ENCODE measurements around the gene ZBTB42. TPM values are rescaled to one million over a fixed set of nuclear protein-coding genes. Genes with fewer than 3 reads are reported as not detected.

The ZBTB42 gene
- total RNA-seq, 2 donors from 2014 or later, result 28.4 to 40.9 TPM

DNA sequence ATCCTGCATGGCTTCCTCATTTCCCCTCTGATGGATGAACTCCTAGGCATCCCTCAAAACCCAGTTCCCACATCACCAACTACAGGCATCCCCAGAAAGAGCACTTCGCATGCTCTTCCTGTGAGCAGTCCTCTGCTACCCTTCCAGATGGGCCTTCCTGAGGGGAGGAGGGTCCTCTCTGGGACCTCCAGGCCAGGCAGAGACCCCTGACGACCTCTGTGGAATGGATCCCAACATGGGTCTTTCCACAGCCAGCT is 7.3 kb upstream of the ZBTB42 start:
- H3K9me3 ChIP-seq, result no peaks in the 10 kb centered on the region
- H3K4me1 ChIP-seq (replicated peaks), result peaks cover 51% of the 10 kb centered on the region
- intact Hi-C loops (cut with DNase I), result no loop called here
- peak overlapping the region; percentile 77 to 86 for H3K4me3 ChIP-seq
- no peaks in the 10 kb centered on the region for H3K36me3 ChIP-seq
- WGBS, result 86% methylated on average over 2 of the region's 2 CpGs
- H3K27ac ChIP-seq, result peak overlapping the region; percentile 57 to 87
- no peak for DNase-seq (ENCODE audit: low spot score)
- TF ChIP-seq, protein P1, sequence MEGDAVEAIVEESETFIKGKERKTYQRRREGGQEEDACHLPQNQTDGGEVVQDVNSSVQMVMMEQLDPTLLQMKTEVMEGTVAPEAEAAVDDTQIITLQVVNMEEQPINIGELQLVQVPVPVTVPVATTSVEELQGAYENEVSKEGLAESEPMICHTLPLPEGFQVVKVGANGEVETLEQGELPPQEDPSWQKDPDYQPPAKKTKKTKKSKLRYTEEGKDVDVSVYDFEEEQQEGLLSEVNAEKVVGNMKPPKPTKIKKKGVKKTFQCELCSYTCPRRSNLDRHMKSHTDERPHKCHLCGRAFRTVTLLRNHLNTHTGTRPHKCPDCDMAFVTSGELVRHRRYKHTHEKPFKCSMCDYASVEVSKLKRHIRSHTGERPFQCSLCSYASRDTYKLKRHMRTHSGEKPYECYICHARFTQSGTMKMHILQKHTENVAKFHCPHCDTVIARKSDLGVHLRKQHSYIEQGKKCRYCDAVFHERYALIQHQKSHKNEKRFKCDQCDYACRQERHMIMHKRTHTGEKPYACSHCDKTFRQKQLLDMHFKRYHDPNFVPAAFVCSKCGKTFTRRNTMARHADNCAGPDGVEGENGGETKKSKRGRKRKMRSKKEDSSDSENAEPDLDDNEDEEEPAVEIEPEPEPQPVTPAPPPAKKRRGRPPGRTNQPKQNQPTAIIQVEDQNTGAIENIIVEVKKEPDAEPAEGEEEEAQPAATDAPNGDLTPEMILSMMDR (IDR thresholded peaks at IDR 0.05), result no peak
- H3K27me3 ChIP-seq (replicated peaks; ENCODE audit: insufficient read depth), result no peaks in the 10 kb centered on the region

DNA sequence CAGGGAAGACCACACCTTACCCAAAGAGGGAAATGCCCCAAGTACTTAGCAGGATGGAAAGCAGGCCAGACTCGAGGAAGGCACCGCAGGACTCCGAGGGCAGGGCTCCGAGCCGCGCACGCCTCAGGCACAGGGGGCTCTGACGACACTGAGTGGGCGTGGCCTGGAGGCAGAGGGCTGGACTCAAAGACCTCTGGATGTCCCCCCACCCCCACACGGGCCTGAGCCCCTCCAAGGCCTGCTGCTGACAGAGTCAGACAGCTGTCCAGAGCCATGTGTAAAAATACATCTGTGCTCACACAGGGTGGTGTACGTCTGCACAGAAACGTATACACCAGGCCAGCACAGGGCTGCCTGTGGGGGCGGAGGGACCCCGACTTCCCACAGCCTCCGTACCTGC is 6.8 kb upstream of the ZBTB42 start:
- Histone ChIP-seq H3K9me3 (no peaks in the 10 kb centered on the region), H3K4me1 (replicated peaks) (peaks cover 46% of the 10 kb centered on the region), H3K27me3 (replicated peaks; ENCODE audit: insufficient read depth) (no peaks in the 10 kb centered on the region), H3K4me3 (peak overlapping the region; percentile 77 to 86), H3K36me3 (no peaks in the 10 kb centered on the region), H3K27ac (peak overlapping the region; percentile 5 to 87)
- intact Hi-C loops (cut with DNase I), result no loop called here
- no peak for DNase-seq (ENCODE audit: low spot score)
- 13% methylated on average over 15 of the region's 15 CpGs for WGBS
- TF ChIP-seq, protein P1 (IDR thresholded peaks at IDR 0.05), result no peak
- TF ChIP-seq POLR2A (IDR thresholded peaks at IDR 0.05) (peak; percentile 11), POLR2AphosphoS5 (IDR thresholded peaks at IDR 0.05) (no peak)

DNA sequence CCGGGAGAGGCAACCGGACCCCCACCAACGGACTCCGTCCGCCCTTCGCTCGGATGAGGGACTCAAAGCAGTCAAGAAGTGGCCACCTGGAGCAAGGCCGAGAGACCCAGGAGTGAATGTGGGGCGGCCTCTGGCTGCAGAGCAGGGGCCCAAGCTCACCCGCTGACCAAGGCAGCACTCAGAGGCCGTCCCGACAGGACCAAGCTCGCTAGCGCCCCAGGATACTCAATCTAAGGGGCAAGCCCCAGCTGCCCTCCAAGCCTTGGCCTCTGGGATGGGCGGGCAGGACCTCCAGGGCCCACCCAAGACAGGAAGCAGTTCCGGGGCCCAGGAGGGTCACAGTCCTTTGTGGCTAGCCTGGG is 6.3 kb upstream of the ZBTB42 start:
- peak overlapping the region; percentile 72 to 87 for H3K27ac ChIP-seq
- H3K4me3 ChIP-seq, result peak overlapping the region; percentile 77 to 86
- TF ChIP-seq POLR2AphosphoS5 (IDR thresholded peaks at IDR 0.05), result no peak
- no peak for DNase-seq (ENCODE audit: low spot score)
- intact Hi-C loops (cut with DNase I), result no loop called here
- H3K4me1 ChIP-seq (replicated peaks), result peaks cover 44% of the 10 kb centered on the region
- H3K36me3 ChIP-seq, result no peaks in the 10 kb centered on the region
- no peaks in the 10 kb centered on the region for H3K27me3 ChIP-seq (replicated peaks; ENCODE audit: insufficient read depth)
- 0% methylated on average over 14 of the region's 16 CpGs for WGBS
- H3K9me3 ChIP-seq, result no peaks in the 10 kb centered on the region

DNA sequence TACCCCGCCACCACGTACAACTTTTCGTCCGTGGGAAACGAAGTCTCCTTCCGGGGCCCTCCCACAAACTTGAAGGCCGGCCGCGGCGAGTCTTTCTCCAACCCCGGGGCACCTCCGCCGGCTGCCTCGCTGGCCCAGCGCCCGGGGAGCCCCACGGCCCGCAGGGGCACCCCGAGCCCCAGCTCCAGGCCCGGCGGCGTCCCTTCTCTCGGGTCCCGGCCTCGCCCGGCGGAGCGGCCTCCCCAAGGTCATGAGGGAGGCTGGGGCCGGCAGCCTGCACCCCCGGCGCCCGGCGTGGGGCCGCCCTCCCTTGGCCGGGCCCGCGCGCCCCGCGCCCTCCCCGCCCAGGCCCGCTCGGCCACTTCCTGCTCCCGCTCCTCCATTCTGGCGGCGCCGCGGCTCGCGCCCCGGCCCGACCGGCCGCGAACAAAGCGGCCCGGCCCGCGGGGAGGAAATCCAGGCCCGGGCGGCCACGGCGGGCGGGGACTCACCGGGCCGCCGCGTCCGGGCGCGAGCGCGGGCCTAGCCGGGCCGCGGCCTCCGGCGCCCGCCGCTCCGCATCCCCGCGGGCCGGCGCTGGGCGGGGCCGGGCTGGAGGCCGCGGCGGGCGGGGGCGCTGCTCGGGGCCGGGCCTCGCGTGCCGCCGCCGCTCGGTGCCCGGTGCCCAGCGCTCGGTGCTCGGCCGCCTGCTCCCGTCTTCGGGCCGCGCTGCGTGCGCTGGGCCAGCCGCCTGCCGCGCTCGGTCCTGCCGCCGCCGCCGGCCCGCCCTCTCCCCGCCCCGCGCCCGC is 5.7 kb upstream of the ZBTB42 start, which contains the start of gene AKT1:
Gene AKT1 (minus strand): TSS at position 756 of the 788 bp plus-strand sequence. CDS start 3,105 bp downstream, outside the sequence.
- Histone ChIP-seq H3K4me1 (replicated peaks) (peaks cover 40% of the 10 kb centered on the region), H3K27ac (peak within 1 kb of the TSS; percentile 89 to 99), H3K27me3 (replicated peaks; ENCODE audit: insufficient read depth) (no peaks in the 10 kb centered on the region), H3K9me3 (no peaks in the 10 kb centered on the region), H3K4me3 (peak within 1 kb of the TSS; percentile 77 to 86), H3K36me3 (no peaks in the 10 kb centered on the region)
- intact Hi-C loops (cut with DNase I), result no loop called here
- WGBS, result 0% methylated on average over 37 of the region's 124 CpGs
- no peak for DNase-seq (ENCODE audit: low spot score)
- no peak for TF ChIP-seq POLR2AphosphoS5 (IDR thresholded peaks at IDR 0.05)
- no peak for TF ChIP-seq POLR2A (IDR thresholded peaks at IDR 0.05)
- TF ChIP-seq, protein P1 (IDR thresholded peaks at IDR 0.05), result no peak

DNA sequence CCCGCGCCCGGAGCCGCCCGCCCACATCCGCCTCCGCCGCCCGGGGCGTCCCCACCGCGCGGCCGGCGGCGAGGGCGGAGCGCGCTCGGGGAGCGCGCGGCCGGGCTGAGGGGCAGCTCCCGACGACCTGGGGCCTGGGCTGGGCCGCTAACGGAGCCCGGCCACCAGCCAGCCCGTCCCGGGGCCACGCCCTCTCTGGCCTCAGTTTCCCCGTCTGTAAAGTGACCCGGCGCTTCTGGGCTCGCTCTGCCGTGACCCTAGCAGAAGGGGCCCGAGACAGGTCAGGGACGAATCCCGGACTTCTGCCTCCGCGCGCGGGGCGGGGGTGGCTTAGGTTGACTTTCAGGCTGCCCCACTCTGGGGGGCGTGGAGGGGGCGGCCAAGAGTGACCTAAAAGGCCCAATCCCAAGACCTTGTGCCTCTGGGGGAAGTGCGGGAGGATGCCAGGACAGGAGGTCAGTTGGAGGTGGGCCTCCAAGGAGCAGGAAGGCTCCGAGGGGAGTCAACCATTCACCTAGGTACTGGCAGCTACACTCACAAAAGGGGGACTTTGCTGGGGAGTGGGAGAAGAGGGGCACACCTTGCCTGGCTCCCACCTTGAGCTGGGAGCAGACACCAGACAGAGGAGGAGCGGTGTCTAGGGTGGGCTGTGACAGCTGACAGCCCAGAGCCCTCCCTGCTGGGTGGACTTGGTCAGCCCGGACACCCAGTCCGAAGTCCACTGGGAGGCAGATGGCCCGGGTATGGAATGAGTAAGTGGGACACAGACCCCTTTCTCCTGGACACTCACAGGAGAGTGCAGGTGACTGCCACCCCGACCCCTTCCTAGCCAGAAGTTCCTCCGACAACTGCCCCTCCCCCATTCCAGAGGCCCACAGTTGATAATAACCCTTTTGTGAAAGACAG is 4.9 kb upstream of the ZBTB42 start:
- intact Hi-C loops (cut with DNase I), result no loop called here
- Histone ChIP-seq H3K27me3 (replicated peaks; ENCODE audit: insufficient read depth) (no peaks in the 10 kb centered on the region), H3K27ac (peak overlapping the region; percentile 89 to 99), H3K9me3 (no peaks in the 10 kb centered on the region), H3K4me1 (replicated peaks) (peaks cover 35% of the 10 kb centered on the region), H3K36me3 (no peaks in the 10 kb centered on the region), H3K4me3 (peak overlapping the region; percentile 46 to 77)
- TF ChIP-seq, protein P1 (IDR thresholded peaks at IDR 0.05), result no peak
- TF ChIP-seq POLR2A (IDR thresholded peaks at IDR 0.05), result peak; percentile 64
- WGBS, result 29% methylated on average over 17 of the region's 55 CpGs
- no peak for DNase-seq (ENCODE audit: low spot score)

Data from prostate gland (tissue), 2 donors.